ENCODE results near the gene DYRK1B.

DNA sequence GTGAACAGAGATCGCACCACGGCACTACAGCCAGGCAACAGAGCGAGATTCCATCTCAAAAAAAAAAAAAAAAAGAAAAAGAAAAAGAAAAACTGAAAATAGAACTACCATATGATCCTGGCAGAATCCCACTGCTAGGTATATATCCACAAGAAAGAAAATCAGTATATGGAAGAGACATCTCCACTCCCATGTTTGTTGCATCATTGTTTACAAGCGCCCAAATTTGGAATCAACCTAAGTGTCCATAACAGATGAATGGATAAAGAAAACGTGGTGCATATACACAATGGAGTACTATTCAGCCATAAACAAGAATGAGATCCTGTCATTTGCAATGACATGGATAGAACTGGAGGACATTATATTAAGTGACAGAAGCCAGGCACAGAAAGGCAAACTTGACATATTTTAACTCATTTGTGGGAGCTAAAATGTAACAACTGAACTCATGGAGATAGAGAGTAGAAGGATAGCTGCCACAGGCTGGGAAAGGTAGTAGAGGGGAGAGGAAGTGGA lies 26.1 kb downstream of the DYRK1B start:
- no peak for TF ChIP-seq CTCF (IDR thresholded peaks at IDR 0.05)
- TF ChIP-seq USF2 (IDR thresholded peaks at IDR 0.05) = no peak
- no peak for TF ChIP-seq MAX (IDR thresholded peaks at IDR 0.05)
- no peak for TF ChIP-seq POLR2A (IDR thresholded peaks at IDR 0.05; ENCODE audit: low read length)
- no peak for TF ChIP-seq NR3C1 (IDR thresholded peaks at IDR 0.05)
- no peak for TF ChIP-seq MYC (IDR thresholded peaks at IDR 0.05; ENCODE audit: borderline replicate concordance, low read length)
- no peak for TF ChIP-seq RAD21 (conservative IDR thresholded peaks at IDR 0.05 in 1 of 2, IDR thresholded peaks at IDR 0.05 in 1 of 2)
